H9 (cell line): Measurements from ENCODE around the gene MARS1. TPM values are rescaled to one million over a fixed set of nuclear protein-coding genes. Genes with fewer than 3 reads are reported as not detected.

ENCODE experiments used
- DNase-seq: peaks from one replicate; pipeline ENCODE4 v3.0.0-alpha.2; 2017
- H2AFZ ChIP-seq: one replicate; pipeline ENCODE4 v1.6.1; 2013; ENCODE audit warnings: mild to moderate bottlenecking, low read length, control low read depth, moderate library complexity
- H2AK5ac ChIP-seq: 2 replicates; pipeline ENCODE4 v1.6.1; 2013; ENCODE audit warnings: low read length, control low read depth, mixed read lengths; ENCODE audit not compliant: insufficient read length
- H2BK120ac ChIP-seq: one replicate; pipeline ENCODE4 v1.6.1; 2013; ENCODE audit warnings: low read depth, mild to moderate bottlenecking, low read length, control low read depth, inconsistent platforms; ENCODE audit not compliant: poor library complexity, severe bottlenecking
- H2BK12ac ChIP-seq: 2 replicates; pipeline ENCODE4 v1.6.1; 2013; ENCODE audit warnings: low read length, control low read depth, mixed read lengths, low read depth; ENCODE audit not compliant: insufficient read length
- H2BK15ac ChIP-seq: 2 replicates; pipeline ENCODE4 v1.6.1; 2013; ENCODE audit warnings: low read depth, low read length, control low read depth
- H2BK20ac ChIP-seq: one replicate; pipeline ENCODE4 v1.6.1; 2013; ENCODE audit warnings: low read depth, mild to moderate bottlenecking, low read length, control low read depth, inconsistent platforms; ENCODE audit not compliant: poor library complexity, severe bottlenecking
- H2BK5ac ChIP-seq: 2 replicates; pipeline ENCODE4 v1.6.1; 2013; ENCODE audit warnings: low read length, control low read depth, mixed read lengths; ENCODE audit not compliant: insufficient read length
- H3K14ac ChIP-seq: 2 replicates; pipeline ENCODE4 v1.6.1; 2013; ENCODE audit warnings: low read length, control low read depth; ENCODE audit not compliant: insufficient read depth
- H3K18ac ChIP-seq: 2 replicates; pipeline ENCODE4 v1.6.1; 2013; ENCODE audit warnings: low read depth, mild to moderate bottlenecking, mixed read lengths, low read length, control low read depth; ENCODE audit not compliant: insufficient read length
- H3K23ac ChIP-seq: 2 replicates; pipeline ENCODE4 v1.6.1; 2013; ENCODE audit warnings: low read length, control low read depth, mixed read lengths, low read depth; ENCODE audit not compliant: insufficient read length
- H3K23me2 ChIP-seq: 2 replicates; pipeline ENCODE4 v1.6.1; 2013; ENCODE audit warnings: low read depth, mild to moderate bottlenecking, mixed read lengths, low read length, control low read depth; ENCODE audit not compliant: insufficient read length, poor library complexity, severe bottlenecking
- H3K27ac ChIP-seq: 2 replicates; pipeline ENCODE4 v1.5.1; 2013; ENCODE audit warnings: low read length, control low read depth, mixed read lengths, low read depth; ENCODE audit not compliant: insufficient read length
- H3K27me3 ChIP-seq: 2 replicates; pipeline ENCODE4 v1.6.1; 2013; ENCODE audit warnings: low read length, control low read depth, inconsistent platforms; ENCODE audit not compliant: insufficient read depth
- H3K4ac ChIP-seq: 2 replicates; pipeline ENCODE4 v1.6.1; 2013; ENCODE audit warnings: low read depth, mild to moderate bottlenecking, control low read depth, inconsistent platforms, low read length, moderate library complexity
- H3K4me1 ChIP-seq: 2 replicates; pipeline ENCODE4 v1.6.1; 2013; ENCODE audit warnings: low read length, control low read depth, inconsistent platforms; ENCODE audit not compliant: insufficient read depth
- H3K4me2 ChIP-seq: 2 replicates; pipeline ENCODE4 v1.6.1; 2013; ENCODE audit warnings: low read length, control low read depth, mixed read lengths; ENCODE audit not compliant: insufficient read length, insufficient read depth
- H3K56ac ChIP-seq: 2 replicates; pipeline ENCODE4 v1.6.1; 2013; ENCODE audit warnings: low read depth, mild to moderate bottlenecking, mixed read lengths, low read length, control low read depth; ENCODE audit not compliant: insufficient read length
- H3K79me1 ChIP-seq: 2 replicates; pipeline ENCODE4 v1.6.1; 2013; ENCODE audit warnings: low read depth, mild to moderate bottlenecking, moderate library complexity, low read length, control low read depth, inconsistent platforms; ENCODE audit not compliant: insufficient read depth, poor library complexity, severe bottlenecking
- H3K79me2 ChIP-seq: 2 replicates; pipeline ENCODE4 v1.6.1; 2013; ENCODE audit warnings: low read length, control low read depth, inconsistent platforms; ENCODE audit not compliant: insufficient read depth
- H3K9ac ChIP-seq: 2 replicates; pipeline ENCODE4 v1.6.1; 2013; ENCODE audit warnings: low read length, control low read depth, mixed read lengths; ENCODE audit not compliant: insufficient read length; ENCODE audit errors: extremely low read depth
- H3K9me3 ChIP-seq: one replicate; pipeline ENCODE4 v1.6.1; 2013; ENCODE audit warnings: low read depth, low read length, inconsistent platforms; ENCODE audit not compliant: control insufficient read depth
- H3T11ph ChIP-seq: one replicate; pipeline ENCODE4 v1.6.1; 2013; ENCODE audit warnings: mild to moderate bottlenecking, low read length, control low read depth, inconsistent platforms
- H4K20me1 ChIP-seq: one replicate; pipeline ENCODE4 v1.6.1; 2013; ENCODE audit not compliant: control insufficient read depth, insufficient read length, insufficient read depth
- H4K5ac ChIP-seq: 2 replicates; pipeline ENCODE4 v1.6.1; 2013; ENCODE audit warnings: low read depth, mild to moderate bottlenecking, mixed read lengths, low read length, control low read depth; ENCODE audit not compliant: insufficient read length
- H4K8ac ChIP-seq: replicated peaks from 2 replicates; pipeline ENCODE4 v1.6.1; 2013; ENCODE audit warnings: low read length, control low read depth, mixed read lengths, low read depth; ENCODE audit not compliant: insufficient read length
- H4K91ac ChIP-seq: 2 replicates; pipeline ENCODE4 v1.6.1; 2013; ENCODE audit warnings: low read depth, mild to moderate bottlenecking, moderate library complexity, mixed read lengths, low read length, control low read depth; ENCODE audit not compliant: insufficient read length
- H3K27ac Mint-ChIP-seq, 3 experiments: 2 replicates in 2 of 3; 3 replicates in 1 of 3; pipeline ENCODE4 v1.8.0; 2020 to 2021; ENCODE audit warnings: mixed read lengths in 3 of 3, mild to moderate bottlenecking in 1 of 3, moderate library complexity in 1 of 3
- H3K27me3 Mint-ChIP-seq: 2 replicates; pipeline ENCODE4 v1.8.0; 2021; ENCODE audit warnings: low read depth, mild to moderate bottlenecking, moderate library complexity, mixed read lengths
- H3K36me3 Mint-ChIP-seq, 3 experiments: 2 replicates in 2 of 3; 3 replicates in 1 of 3; pipeline ENCODE4 v1.8.0; 2020 to 2021; ENCODE audit warnings: low read depth in 3 of 3, mixed read lengths in 3 of 3; ENCODE audit not compliant: insufficient read depth in 1 of 3
- H3K4me1 Mint-ChIP-seq, 2 experiments: 2 replicates each; pipeline ENCODE4 v1.8.0; 2020; ENCODE audit warnings: mixed read lengths in 2 of 2
- H3K4me3 Mint-ChIP-seq, 2 experiments: 2 replicates in 1 of 2; 3 replicates in 1 of 2; pipeline ENCODE4 v1.8.0; 2020 to 2021; ENCODE audit warnings: mild to moderate bottlenecking in 2 of 2, mixed read lengths in 2 of 2, moderate library complexity in 1 of 2
- H3K9me3 Mint-ChIP-seq, 2 experiments: 2 replicates in 1 of 2; 3 replicates in 1 of 2; pipeline ENCODE4 v1.8.0; 2020; ENCODE audit warnings: mild to moderate bottlenecking in 2 of 2, mixed read lengths in 2 of 2, moderate library complexity in 1 of 2
- WGBS: extraction: QIAGEN DNeasy Blood & Tissue Kit; methylation state at CpG from one replicate; pipeline ENCODE4 v1.1.7; 2013; ENCODE audit warnings: missing lambda C conversion rate, low lambda C conversion rate, mixed read lengths; ENCODE audit not compliant: insufficient read length; ENCODE audit errors: extremely low coverage; 5-methylcytosine and 5-hydroxymethylcytosine counted together
- total RNA-seq: library from RNA; stranded (reverse); gene quantifications from 2 replicates; pipeline ENCODE4 v1.2.1, GENCODE V29; 2021
- TF ChIP-seq, protein P1 (sequence below): fragments of 200-600 bp; sonication (generic); conservative IDR thresholded peaks from 3 replicates; pipeline ENCODE4 v1.8.0; 2021; ENCODE audit warnings: antibody characterized with exemption, mild to moderate bottlenecking

MARS1 gene
- total RNA-seq, 1 experiment from 2014 or later = 368 TPM

GRCh38 chr12:57554897-57555296 is 67.0 kb downstream of the MARS1 start:
- Histone ChIP-seq H3T11ph (no peak overlapping the region), H3K27ac (no peak overlapping the region), H3K79me1 (peaks cover 3% of the 10 kb centered on the region), H2BK15ac (no peak overlapping the region), H3K9me3 (no peaks in the 10 kb centered on the region), H3K14ac (no peak overlapping the region), H3K27me3 (no peaks in the 10 kb centered on the region), H4K91ac (no peak overlapping the region), H4K5ac (no peak overlapping the region), H2BK5ac (no peak overlapping the region), H2AK5ac (no peak overlapping the region), H3K23me2 (peaks cover 5% of the 10 kb centered on the region), H3K4me2 (no peak overlapping the region), H3K56ac (no peak overlapping the region), H2BK12ac (no peak overlapping the region), H2AFZ (no peak overlapping the region), H2BK20ac (no peak overlapping the region), H2BK120ac (no peak overlapping the region), H4K20me1 (no peaks in the 10 kb centered on the region), H3K9ac (no peak overlapping the region), H3K23ac (no peak overlapping the region), H3K4me1 (no peaks in the 10 kb centered on the region), H3K18ac (no peak overlapping the region), H3K4ac (no peak overlapping the region), H3K79me2 (peaks cover 3% of the 10 kb centered on the region; the same call in 1 of the 2 replicates), H4K8ac (no peak overlapping the region)
- no CpG with 5 or more reads among the region's 1 CpG for WGBS
- H3K27me3 Mint-ChIP-seq = peaks cover 4% of the 10 kb centered on the region
- peaks cover 37 to 47% of the 10 kb centered on the region in 2 experiments for H3K4me1 Mint-ChIP-seq
- DNase-seq = no peak
- TF ChIP-seq, protein P1, sequence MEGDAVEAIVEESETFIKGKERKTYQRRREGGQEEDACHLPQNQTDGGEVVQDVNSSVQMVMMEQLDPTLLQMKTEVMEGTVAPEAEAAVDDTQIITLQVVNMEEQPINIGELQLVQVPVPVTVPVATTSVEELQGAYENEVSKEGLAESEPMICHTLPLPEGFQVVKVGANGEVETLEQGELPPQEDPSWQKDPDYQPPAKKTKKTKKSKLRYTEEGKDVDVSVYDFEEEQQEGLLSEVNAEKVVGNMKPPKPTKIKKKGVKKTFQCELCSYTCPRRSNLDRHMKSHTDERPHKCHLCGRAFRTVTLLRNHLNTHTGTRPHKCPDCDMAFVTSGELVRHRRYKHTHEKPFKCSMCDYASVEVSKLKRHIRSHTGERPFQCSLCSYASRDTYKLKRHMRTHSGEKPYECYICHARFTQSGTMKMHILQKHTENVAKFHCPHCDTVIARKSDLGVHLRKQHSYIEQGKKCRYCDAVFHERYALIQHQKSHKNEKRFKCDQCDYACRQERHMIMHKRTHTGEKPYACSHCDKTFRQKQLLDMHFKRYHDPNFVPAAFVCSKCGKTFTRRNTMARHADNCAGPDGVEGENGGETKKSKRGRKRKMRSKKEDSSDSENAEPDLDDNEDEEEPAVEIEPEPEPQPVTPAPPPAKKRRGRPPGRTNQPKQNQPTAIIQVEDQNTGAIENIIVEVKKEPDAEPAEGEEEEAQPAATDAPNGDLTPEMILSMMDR = no peak
- peaks cover 3 to 4% (median 3%) of the 10 kb centered on the region in 3 experiments; a peak in 4 of 7 replicates for H3K36me3 Mint-ChIP-seq
- no peak overlapping the region for H3K27ac Mint-ChIP-seq
- no peaks in the 10 kb centered on the region for H3K9me3 Mint-ChIP-seq
- no peak overlapping the region for H3K4me3 Mint-ChIP-seq
